Lung (tissue), 12 donors: Measurements from ENCODE around the gene FNIP2. TPM values are rescaled to one million over a fixed set of nuclear protein-coding genes. Genes with fewer than 3 reads are reported as not detected.

Source experiments
- ATAC-seq: fragments of 200-7000 bp; cut with Tn5 transposase; one replicate; pipeline ENCODE4 v1.9.1; 2020; ENCODE audit warnings: moderate number of reproducible peaks; ENCODE audit not compliant: insufficient read depth, low FRiP score
- DNase-seq, 3 donors: peaks; one replicate each; pipeline ENCODE4 v3.0.0-alpha.2; 2013 to 2017
- H3K27ac ChIP-seq, 2 donors: one replicate each; pipeline ENCODE4 v1.5.1; 2013; ENCODE audit warnings: mild to moderate bottlenecking in 2 of 2, moderate library complexity in 2 of 2, control low read depth in 1 of 2, inconsistent platforms in 1 of 2, low read depth in 1 of 2, low read length in 1 of 2
- H3K27me3 ChIP-seq, 3 donors: one replicate each; pipeline ENCODE4 v1.5.1; 2013; ENCODE audit warnings: low read length in 2 of 3; ENCODE audit not compliant: control insufficient read depth in 3 of 3, insufficient read depth in 3 of 3
- H3K36me3 ChIP-seq, 4 donors: one replicate each; pipeline ENCODE4 v1.5.1; 2013; ENCODE audit warnings: low read length in 4 of 4, mild to moderate bottlenecking in 1 of 4, moderate library complexity in 1 of 4; ENCODE audit not compliant: control insufficient read depth in 4 of 4, insufficient read depth in 4 of 4
- H3K4me1 ChIP-seq, 5 donors: one replicate each; pipeline ENCODE4 v1.5.1; 2013; ENCODE audit warnings: low read length in 5 of 5, mild to moderate bottlenecking in 2 of 5, moderate library complexity in 1 of 5; ENCODE audit not compliant: control insufficient read depth in 5 of 5, insufficient read depth in 5 of 5
- H3K4me3 ChIP-seq: one replicate; pipeline ENCODE4 v1.5.1; 2013; ENCODE audit warnings: mild to moderate bottlenecking, control low read depth, moderate library complexity
- H3K9ac ChIP-seq, 2 donors: one replicate each; pipeline ENCODE4 v1.5.1; 2013; ENCODE audit warnings: low read length in 2 of 2, control low read depth in 1 of 2; ENCODE audit not compliant: insufficient read depth in 1 of 2
- H3K9me3 ChIP-seq, 4 donors: one replicate each; pipeline ENCODE4 v1.5.1; 2013; ENCODE audit warnings: low read length in 3 of 4, mild to moderate bottlenecking in 1 of 4, moderate library complexity in 1 of 4; ENCODE audit not compliant: control insufficient read depth in 4 of 4, insufficient read depth in 3 of 4
- WGBS, 2 donors: extraction: QIAGEN DNeasy Blood & Tissue Kit; methylation state at CpG; one replicate each; pipeline ENCODE4 v1.1.7; 2013; 5-methylcytosine and 5-hydroxymethylcytosine counted together
- polyA plus RNA-seq, 2 donors: library from polyadenylated mRNA; stranded (reverse); fragments of 200-250 nt; gene quantifications; one replicate each; pipeline ENCODE4 v1.2.1, GENCODE V29; 2013
- total RNA-seq, 2 donors: library from RNA; depleted of rRNA in 1 of 2; stranded (reverse); fragments of >200 nt in 1 of 2; gene quantifications; one replicate each; pipeline ENCODE4 v1.2.1, GENCODE V29; 2014 to 2021
- TF ChIP-seq, protein P1 (sequence below): IDR thresholded peaks from 2 replicates; pipeline ENCODE4 v1.5.1; 2012; ENCODE audit warnings: mild to moderate bottlenecking; ENCODE audit errors: control extremely low read depth, extremely low read depth
- donor health status: control.
- donor health status: control.
- donor health status: Bipolar disorder and iron deficiency.
- donor health status: healthy.
- donor health status: DM: yes; HTN: yes; CAD: no.

The FNIP2 gene
- total and polyA plus RNA-seq, 4 donors: 12.1 to 150 (median 44.6) TPM

DNA sequence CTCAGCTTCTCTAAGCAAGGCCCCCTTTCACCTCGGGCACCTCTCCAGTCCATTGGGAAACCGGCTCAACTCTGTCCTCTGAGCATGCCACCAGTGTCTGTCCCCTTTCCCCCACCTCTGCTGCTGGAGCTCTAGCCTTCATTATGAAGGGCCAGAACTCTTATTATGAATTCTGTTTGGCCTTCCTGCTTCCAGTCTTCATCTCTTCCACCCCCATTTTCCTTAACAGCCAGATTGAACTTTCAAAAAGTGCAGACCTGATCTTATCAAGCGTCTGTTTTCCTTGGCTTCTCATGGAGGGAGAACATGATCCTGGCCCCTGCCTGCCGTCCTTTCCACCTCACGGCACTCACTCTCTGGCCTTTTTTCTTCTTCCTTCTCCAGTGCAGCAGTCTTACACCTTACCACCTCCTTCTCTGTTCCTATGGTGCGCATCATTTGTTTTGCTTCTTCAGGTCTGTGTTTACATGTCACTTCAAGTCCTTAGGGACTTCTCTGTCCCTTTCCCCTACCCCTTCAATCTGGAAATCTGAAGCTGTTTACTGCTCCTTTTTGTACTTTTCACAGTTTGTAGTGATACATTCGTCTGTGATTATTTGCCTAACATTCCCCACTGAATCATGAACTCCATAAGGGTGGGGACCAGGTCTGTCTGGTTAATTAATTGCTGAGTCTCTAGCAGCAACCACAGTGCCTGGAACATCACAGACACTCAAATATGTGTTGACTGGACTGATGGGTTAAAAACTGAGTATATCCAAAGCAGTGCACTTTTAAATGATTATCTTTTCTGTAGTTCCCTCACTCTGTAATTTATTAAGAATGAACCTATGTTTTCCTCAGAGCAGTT is 55.8 kb downstream of the FNIP2 start:
- 47 to 60% methylated on average over 7 of the region's 7 CpGs for WGBS, 2 donors
- Histone ChIP-seq H3K9ac (no peak overlapping the region), H3K4me1 (peaks cover 12 to 58% (median 27%) of the 10 kb centered on the region in 5 donors), H3K9me3 (no peaks in the 10 kb centered on the region), H3K27me3 (no peaks in the 10 kb centered on the region), H3K4me3 (no peak overlapping the region), H3K27ac (peak overlapping the region; percentile 50 to 68), H3K36me3 (no peaks in the 10 kb centered on the region)
- ATAC-seq: no peak
- TF ChIP-seq, protein P1, sequence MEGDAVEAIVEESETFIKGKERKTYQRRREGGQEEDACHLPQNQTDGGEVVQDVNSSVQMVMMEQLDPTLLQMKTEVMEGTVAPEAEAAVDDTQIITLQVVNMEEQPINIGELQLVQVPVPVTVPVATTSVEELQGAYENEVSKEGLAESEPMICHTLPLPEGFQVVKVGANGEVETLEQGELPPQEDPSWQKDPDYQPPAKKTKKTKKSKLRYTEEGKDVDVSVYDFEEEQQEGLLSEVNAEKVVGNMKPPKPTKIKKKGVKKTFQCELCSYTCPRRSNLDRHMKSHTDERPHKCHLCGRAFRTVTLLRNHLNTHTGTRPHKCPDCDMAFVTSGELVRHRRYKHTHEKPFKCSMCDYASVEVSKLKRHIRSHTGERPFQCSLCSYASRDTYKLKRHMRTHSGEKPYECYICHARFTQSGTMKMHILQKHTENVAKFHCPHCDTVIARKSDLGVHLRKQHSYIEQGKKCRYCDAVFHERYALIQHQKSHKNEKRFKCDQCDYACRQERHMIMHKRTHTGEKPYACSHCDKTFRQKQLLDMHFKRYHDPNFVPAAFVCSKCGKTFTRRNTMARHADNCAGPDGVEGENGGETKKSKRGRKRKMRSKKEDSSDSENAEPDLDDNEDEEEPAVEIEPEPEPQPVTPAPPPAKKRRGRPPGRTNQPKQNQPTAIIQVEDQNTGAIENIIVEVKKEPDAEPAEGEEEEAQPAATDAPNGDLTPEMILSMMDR: no peak
- no peak for DNase-seq

DNA sequence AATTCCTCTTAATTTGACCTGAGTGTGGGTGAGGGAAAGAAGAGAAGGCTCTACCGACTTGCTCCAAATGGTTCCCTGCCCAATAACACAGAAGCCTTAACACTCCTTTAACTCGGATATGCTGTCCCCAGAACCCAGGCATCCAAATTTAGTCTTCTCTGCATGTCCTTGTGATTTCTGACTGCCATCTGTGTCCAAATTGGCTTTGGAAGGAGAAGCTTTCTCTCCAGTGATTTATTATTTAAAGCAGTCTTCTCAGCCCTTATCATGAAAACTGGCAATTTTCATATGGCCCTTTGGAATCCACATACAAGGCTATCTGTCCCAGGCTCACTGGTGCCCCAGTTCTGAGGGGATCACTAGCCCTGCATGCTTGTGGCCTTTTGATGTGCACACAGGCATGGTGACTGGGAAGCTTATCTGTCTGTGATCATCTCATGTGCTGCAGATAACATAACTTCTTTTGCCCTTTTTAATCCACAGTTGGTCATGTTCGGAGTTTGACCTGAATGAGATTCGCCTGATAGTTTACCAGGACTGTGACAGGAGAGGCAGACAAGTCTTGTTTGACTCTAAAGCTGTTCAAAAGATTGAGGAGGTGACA is 56.7 kb downstream of the FNIP2 start:
- H3K9ac ChIP-seq: no peak overlapping the region
- DNase-seq: no peak
- H3K4me1 ChIP-seq: peaks cover 6 to 49% (median 25%) of the 10 kb centered on the region in 5 donors

DNA sequence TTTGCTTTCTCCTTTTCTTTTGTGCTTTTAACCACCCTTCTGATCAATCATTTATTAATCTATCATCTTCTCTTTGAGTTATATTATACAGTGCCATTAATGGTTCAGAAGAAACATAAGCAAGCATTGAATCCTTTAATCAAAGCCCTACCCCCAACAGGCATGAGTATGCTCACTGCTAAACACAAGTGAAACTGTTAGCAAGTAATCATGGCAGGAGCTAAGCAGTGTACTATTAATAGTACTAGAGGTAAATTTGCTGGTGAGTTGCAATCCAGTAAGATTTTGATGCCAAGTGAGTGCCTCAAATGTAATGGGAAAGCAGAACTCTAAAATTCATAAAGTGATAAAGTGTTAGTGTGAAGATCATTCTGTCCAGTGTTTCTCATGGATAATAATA is 57.2 kb downstream of the FNIP2 start:
- DNase-seq (no peak), ATAC-seq (no peak)
- peak overlapping the region in 1 of 2 donors; percentile 50 for H3K27ac ChIP-seq
- H3K9ac ChIP-seq: no peak overlapping the region
- peaks cover 0 to 3% (median 0%) of the 10 kb centered on the region in 4 donors for H3K36me3 ChIP-seq
- no peaks in the 10 kb centered on the region for H3K27me3 ChIP-seq
- H3K4me1 ChIP-seq: peaks cover 6 to 44% (median 24%) of the 10 kb centered on the region in 5 donors
- TF ChIP-seq, protein P1: no peak
- no peak overlapping the region for H3K4me3 ChIP-seq
- no peaks in the 10 kb centered on the region for H3K9me3 ChIP-seq

More for the DNA sequence above, 56.7 kb downstream of the FNIP2 start:
- WGBS, 2 donors: 79 to 86% methylated on average over 4 of the region's 4 CpGs
- H3K36me3 ChIP-seq: peaks cover 0 to 3% (median 0%) of the 10 kb centered on the region in 4 donors
- no peaks in the 10 kb centered on the region for H3K27me3 ChIP-seq
- H3K27ac ChIP-seq: peak overlapping the region; percentile 50 to 73
- H3K4me3 ChIP-seq: no peak overlapping the region
- TF ChIP-seq, protein P1: no peak
- no peak for ATAC-seq
- H3K9me3 ChIP-seq: no peaks in the 10 kb centered on the region
